Stimulated activated CD8-positive, alpha-beta memory T cell treated with anti-CD3 and anti-CD28 coated beads, Interleukin-4, amount 100 ng/mL, for 4 hours (primary cell): ENCODE results near the gene COL5A2.

ENCODE experiments used
- DNase-seq, 2 donors: peaks; one replicate each; pipeline ENCODE4 v3.0.0-alpha.2; 2020; ENCODE audit warnings: low read depth in 2 of 2, low spot score in 1 of 2

Gene COL5A2

GRCh38 chr2:189008555-189009262 lies 170.9 kb downstream of the COL5A2 start:
- DNase-seq, result no peak

- no peak for DNase-seq
Measured at GRCh38 chr2:189002079-189002478, 177.5 kb downstream of the COL5A2 start.

DNA sequence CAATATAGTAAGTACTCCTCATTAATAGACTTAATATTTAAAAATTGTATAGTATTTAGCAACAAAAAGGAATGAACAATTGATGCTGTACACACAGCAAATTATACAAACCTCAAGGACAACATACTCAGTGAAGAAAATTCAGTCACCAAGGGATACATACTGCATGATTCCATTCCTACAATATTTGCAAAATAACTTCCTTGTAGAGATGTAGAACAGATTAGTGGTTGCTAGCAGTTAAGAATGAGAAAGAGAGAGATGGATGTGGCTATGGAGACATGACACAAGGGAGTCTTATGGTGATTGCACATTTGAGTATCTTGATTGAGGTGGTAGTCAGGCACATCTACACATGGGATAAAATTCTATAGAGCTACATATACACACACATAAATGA lies 179.3 kb downstream of the COL5A2 start:
- no peak for DNase-seq

GRCh38 chr2:188997263-188997662 lies 182.3 kb downstream of the COL5A2 start:
- no peak for DNase-seq

DNA sequence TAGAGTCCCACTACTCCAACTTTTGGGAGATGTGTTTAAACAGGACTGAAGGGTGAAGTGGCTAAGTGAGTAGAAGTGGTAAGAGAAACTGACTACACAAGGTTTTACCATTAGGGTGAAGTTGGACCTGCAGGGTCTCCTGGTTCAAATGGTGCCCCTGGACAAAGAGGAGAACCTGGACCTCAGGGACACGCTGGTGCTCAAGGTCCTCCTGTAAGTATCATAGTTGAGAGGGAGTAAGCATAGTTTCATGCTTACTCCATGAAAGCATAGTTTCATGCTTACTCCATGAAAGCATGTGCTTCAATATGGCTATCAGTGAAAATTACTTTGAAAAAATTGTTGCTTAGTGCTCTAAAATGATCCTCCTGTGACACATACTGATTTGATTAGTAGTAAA lies 186.3 kb downstream of the COL5A2 start:
- DNase-seq, result no peak

- no peak for DNase-seq
Measured at GRCh38 chr2:188986839-188987238, 192.7 kb downstream of the COL5A2 start.

DNA sequence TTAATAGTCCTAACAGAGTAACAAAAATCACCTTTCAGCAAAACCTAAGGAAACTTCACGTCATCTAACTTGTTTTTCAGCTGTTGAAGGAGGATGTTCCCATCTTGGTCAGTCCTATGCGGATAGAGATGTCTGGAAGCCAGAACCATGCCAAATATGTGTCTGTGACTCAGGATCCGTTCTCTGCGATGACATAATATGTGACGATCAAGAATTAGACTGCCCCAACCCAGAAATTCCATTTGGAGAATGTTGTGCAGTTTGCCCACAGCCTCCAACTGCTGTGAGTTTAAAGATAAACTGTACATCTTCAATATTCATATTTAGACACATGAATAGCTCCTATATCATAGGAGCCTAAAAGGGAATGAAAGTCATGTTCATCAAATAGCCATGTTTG lies 194.9 kb downstream of the COL5A2 start:
- no peak for DNase-seq

DNA sequence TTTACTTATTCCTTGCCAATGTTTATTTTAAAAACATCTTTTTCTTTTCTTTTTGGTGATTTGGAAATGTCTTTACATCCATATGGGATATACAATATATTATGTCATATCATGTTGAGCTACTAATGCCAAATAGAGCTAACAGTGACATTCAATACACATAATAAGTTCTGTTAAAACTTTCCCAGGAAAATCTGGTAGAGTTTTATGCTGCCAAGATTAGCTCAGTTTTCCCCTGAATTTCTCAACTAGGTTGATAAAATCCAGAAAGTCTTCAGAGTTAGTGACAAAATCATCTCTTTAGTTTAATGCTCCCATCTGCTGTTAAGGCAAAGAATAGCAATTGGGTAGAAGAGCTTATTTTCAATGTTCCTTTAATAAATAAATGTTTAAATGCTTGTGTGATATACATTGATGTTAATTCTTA lies 195.5 kb downstream of the COL5A2 start:
- DNase-seq, result no peak

GRCh38 chr2:188983427-188984064 lies 196.0 kb downstream of the COL5A2 start:
- DNase-seq, result no peak
